HG03103 (cell line): ENCODE results near the gene BRWD1.

ENCODE experiments used
- ATAC-seq: cut with Tn5 transposase; IDR thresholded peaks from one replicate; pipeline ENCODE4 v1.9.1; 2021; ENCODE audit warnings: low read depth; ENCODE audit not compliant: unreplicated experiment

BRWD1 gene

DNA sequence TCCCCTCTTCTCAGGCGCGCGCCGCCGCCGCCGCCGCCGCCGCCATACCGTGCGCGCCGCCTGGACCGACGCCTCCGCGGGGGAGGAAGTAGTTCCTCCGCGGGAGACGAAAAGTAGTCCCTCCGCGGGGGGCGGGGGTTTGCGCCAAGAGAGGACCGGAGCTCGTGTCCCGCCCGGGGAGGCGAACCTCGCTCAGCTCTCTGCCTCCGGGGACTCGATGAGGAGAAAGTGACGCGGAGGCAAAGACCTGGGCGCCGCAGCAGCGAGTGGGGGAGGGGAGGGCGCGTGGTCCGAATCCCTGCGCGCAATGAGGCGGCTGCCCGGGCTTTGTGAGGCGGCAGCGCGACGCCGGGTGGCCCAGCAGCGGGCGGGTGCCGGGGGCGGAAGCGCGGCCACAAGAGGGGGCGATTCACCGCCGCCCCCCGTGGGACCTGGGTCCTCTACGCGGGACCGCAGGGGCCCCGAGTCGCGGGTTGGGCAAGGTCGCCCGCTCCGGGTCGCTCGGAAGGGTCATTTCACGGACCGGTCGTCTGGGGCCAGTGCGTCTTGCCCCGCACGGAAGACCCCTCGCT is at the start of gene BRWD1:
Gene BRWD1, minus strand, starts transcription at position 62 of the 572 bp plus-strand sequence. CDS start 141 bp downstream, outside the sequence.
- peak; percentile 43 for ATAC-seq

DNA sequence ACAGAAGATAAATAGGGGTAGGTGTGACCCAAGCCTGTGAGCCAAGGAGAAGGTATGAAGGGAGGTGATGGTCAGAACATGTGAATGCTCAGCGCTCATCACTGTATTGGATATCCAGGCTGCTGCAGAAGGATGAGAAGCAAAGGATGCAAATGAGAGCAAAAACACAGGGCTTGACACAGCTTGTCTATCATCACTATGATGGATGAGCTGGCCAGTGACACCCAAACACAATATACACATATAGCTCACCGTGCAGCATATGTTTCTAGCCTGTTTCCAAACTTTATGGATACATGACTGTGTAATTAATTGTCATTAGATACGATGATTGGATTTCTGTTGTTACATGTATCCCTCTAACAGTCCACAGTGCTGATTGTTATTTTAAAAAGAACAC is 49.3 kb upstream of the BRWD1 start:
- no peak for ATAC-seq

DNA sequence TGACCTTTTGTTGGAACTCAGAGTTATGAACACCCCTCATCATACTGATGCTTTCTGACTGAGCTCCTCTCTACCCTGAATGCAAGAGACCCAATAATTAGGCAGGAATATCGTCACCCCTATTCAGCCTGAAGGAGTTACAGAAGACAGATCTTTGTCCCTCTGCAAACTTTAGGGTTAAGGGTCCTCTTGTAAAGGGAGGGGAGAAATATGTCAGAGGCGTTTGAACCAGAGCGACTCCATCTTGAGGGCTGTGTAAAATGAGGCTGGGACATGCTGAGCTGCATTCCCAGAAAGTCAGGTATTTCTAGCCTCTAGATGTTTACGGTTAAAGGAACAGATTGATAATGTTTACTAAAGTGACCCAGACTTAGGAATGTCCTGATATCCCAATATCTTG is 46.0 kb upstream of the BRWD1 start:
- no peak for ATAC-seq

DNA sequence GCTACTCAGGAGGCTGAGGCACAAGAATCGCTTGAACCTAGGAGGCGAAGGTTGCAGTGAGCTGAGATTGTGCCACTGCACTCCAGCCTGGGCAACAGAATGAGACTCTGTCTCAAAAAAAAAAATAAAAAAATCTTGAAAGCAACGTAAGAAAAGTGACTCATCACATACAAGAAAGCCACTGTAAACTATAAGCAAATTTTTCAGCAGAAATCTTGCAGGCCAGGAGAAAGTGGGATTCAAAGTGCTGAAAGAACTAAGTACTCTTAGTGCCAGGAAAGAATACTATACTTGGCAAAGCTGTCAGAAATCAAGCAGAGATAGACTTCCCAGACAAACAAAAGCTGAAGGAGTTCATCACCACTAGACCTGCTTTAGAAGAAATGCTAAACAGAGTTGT is 39.9 kb upstream of the BRWD1 start:
- ATAC-seq: no peak

DNA sequence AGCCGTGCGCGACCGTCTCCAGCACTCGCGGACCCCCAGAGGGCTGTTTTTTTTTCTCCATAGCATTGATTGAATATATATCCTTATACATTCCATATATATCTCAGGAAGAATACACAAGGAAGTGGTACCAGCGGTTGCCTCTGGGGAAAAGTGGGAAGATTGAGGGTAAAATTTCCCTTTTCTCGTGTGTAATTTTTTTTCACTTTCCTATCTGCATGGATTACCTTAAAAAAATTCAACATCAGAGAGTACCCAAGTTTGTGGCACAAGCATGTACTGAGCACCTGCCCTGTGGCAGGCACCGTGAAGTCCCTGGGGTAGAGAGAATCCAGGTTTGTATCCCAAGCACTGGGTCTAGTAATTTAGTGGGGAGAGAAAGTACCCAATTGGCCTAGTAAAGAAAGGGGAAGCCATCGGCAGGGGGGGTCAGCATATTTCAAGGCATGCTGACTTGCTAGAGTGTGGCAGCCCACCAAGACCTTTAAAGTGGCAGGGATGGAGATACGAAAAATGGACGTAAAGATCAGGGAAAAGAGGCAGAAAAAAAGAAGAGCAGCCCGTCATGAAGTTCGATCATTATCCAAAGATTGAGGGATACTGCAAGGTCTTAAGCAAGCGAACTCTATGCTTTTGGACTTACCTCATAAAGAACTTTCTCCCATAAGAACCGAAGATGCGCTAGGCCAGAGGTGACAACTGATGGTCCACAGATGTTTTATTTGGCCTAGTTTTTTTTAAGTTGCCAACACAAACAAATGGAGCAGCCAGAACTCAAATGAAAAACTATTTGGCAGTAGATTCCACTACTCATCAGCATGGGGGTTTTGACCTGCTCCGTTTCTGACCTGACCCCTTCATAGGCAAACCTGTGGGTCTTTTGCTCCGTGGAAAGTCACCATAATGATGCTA is 36.9 kb upstream of the BRWD1 start:
- ATAC-seq: no peak

DNA sequence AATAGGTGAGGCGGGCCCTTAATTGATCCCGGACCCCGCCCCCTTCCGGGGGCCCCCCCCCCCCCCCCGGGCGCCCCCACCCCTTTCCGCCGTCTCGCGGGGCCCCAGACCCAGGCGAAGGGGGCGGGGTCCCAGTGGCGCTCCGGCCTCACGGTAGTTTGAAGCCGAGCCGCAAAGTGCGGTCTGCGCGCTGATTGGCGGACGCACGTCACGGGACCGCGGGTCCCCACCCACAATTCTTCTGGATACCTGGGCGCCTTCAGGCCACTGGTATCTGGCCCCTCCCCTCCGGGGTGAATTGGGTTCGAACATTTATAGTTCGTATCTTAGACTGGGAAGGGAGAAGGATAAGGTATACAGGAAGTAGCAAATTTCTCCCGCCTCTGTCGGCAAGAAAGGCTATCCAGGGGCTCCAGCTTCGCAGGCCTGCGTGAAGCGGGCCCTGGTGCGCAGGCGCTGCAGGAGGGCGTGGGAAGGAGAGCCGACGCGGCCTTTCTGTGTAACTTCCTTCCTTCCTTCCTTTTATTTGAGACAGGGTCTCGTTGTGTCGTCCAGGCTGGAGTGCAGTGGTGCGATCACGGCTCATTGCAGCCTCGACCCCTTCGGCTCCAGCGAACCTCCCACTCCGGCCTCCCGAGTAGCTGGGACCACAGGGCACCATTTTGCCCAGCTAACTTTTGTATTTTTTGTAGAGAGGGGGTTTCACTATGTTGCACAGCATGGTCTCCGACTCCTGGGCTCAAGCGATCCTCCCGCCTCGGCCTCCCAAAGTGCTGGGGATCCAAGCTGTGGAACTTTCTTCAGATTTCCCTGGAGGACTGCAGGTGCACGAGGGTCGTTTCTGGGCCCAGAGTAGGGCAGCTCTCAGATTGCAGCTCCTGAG is 36.0 kb upstream of the BRWD1 start:
- peak; percentile 90 for ATAC-seq

DNA sequence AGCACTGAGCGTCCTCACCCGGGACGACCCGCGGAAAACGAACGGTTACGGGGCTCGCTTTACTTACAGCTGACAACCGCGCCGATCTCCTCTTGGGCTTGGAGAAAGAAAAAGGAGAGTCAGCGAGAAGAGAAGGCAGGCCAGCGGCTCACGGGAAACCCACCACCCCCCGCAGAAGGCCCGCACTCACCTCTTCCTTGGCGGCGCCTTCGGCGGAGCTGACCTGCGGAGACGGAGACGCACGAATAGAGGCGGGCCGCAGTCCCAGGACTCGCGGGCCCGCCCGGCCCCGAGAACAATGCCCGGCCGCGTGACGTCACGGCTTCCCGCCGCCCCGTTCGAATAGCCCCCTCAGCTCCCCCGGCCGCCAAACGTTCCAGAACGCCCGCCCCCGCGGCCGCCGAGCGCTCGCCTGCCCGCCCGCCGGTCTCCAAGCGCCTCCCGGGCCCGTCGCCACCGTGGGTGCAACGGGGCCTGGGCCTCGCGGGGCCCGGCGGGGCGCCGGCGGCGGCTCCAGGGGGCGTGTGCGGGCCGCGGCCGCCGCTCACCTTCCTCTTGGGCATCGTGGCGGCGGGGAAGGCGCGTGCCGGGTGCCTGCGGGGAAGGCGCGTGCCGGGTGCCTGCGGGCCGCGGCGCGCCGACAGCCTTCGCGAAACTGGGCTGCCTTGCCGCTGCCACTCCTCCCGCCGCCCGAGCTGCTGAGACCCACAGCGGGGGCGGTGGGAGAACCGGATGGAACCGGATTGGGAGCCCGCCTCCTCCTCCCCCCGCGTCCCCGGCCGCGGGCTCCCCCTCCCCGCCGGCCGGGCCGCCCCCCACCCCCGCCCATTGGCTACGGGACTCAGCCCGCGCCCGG is 35.2 kb upstream of the BRWD1 start, which contains the start of gene HMGN1:
Gene HMGN1, minus strand, starts transcription at position 734 of the 856 bp plus-strand sequence. Its CDS starts 171 bp downstream, at position 563.
- peak; percentile 39 for ATAC-seq

DNA sequence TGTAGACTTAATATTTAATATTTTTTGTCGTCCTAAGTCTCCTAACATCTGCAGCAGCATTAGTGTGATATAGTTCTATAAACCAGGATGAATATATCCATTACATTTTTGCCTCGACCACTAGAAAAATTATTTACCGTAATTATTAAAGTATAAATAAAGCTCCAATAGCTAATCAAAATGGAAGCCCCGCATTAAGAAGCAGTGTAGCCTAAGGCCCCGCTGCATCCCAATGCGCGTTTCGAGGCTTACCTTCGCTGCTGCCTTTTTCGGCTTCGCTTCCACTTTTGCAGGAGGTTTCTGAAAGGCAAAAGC is 34.6 kb upstream of the BRWD1 start:
- ATAC-seq: no peak

- ATAC-seq: no peak
Measured at GRCh38 chr21:39347537-39347936, 34.1 kb upstream of the BRWD1 start.

GRCh38 chr21:39346671-39347331 is 33.4 kb upstream of the BRWD1 start:
- ATAC-seq: no peak

DNA sequence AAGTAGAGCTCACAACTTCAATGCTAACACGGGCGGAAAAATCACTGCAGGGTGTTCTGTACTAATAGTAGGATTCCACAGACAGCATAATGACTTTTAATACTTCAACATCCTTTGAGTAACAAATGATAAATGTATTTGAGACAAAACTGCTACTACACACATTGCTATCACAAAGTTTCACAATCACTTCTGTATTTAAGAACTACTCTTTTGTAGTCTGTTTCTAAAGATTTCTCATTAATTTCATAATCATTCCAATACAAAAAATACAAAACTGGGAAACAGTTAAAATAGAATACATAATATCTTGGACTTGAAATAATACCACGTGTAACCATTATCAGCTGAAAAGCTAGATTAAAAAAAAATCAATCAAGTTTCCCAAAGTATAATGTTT is 32.8 kb upstream of the BRWD1 start:
- no peak for ATAC-seq

DNA sequence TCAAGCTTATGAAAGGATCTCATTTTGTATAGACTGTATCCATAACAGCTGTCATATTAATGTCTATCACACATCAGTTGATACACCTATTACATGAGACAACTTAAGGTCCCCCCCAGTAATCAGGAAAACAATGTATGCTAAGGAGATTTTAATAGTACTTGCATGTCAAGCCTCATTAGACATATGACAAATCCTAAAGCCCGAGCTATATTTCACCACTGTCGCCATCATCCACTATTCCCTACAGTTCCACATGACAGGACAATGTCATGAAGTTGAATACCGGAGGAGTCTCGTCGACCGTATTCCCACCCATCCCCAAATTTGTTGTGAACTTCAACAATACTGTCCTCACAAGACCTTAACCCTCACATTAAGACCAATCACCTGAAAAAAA is 32.0 kb upstream of the BRWD1 start:
- ATAC-seq: no peak

- ATAC-seq: no peak
Measured at GRCh38 chr21:39344848-39345247, 31.4 kb upstream of the BRWD1 start.

GRCh38 chr21:39341249-39341923 is 28.0 kb upstream of the BRWD1 start:
- ATAC-seq: no peak

DNA sequence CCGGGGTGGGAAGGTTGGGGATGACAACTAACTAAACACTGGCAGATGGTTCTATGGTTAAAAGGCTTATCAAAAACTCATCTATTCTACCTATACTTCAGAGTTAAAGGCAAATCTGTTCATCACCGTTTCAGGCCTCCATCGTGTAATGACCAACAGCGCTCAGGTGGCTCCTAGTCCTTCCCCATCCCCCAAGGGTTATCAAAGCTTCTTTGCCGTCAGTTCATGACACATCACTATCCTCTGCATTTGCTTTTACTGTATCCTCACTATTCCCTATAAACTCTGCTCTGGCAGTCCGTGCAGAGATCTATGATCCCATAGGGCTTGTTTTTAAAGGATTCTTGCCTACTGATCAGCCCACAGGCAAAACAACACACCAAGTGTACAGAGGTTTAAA is 27.3 kb upstream of the BRWD1 start:
- ATAC-seq: no peak

DNA sequence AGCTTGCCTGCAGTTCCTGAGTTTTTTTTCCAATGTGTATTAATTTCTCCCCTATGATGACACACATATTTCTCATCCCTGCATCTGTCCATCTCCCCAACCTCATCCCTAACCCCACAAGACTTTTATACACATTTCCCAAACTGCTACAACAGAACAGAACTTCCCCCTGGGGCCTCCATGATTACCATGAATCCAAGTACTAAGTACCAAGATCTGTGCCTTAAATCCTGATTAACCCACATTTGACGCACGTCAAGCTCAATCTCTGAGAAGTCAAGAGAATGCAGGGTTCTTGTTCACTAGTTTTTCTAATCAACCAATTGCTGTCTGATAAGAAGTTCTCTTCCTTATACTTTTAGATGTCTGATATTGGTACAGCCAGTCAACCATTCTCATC is 25.8 kb upstream of the BRWD1 start:
- no peak for ATAC-seq

DNA sequence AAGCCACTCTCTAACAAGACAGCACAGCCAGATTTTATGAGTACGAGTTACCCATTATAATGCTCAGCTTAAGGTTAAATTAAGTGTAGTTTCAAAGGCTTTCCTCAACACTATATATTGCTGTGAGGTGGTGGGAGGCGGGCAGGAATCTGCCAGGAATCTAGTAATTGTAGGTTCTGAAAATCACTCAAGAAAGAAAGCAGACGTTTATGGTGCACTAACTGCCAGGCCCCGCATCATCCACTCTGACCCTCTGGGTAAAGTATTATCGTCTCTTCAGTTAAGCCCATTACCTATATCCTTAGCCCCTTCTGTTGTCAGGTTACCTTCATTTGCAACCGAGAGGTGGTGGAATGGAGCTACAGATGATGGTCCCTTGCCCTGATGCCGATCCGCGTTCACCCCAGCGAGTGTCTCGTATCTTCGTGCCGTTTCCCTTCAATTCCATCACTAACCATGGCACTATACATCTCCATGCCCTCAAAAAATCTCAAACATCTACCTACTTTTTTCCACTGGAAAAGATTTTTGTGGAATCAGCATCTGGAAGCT is 23.1 kb upstream of the BRWD1 start:
- no peak for ATAC-seq

DNA sequence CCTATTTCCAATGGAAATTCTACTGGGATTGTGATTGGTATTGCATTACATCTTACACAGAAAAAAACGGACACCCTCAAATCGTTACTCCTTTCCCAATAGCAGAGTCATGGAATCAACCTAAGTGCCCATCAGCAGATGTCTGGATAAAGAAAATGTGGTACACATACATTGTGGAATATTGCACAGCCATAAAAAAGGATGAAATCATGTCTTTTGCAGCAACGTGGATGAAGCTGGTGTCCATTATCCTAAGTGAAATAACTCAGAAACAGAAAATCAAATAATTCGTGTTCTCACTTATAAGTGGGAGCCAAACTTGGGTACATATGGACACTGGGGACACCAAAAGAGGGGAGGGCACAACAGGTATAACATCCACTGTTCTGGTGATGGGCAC is 21.2 kb upstream of the BRWD1 start:
- no peak for ATAC-seq

GRCh38 chr21:39332175-39332574 is 18.7 kb upstream of the BRWD1 start:
- no peak for ATAC-seq
